ENCODE data around the gene ZNF445. TPM values are rescaled to one million over a fixed set of nuclear protein-coding genes. Genes with fewer than 3 reads are reported as not detected.

ZNF445 gene
- total RNA-seq, 2 donors from 2014 or later, result 4.9 to 7.8 TPM

DNA sequence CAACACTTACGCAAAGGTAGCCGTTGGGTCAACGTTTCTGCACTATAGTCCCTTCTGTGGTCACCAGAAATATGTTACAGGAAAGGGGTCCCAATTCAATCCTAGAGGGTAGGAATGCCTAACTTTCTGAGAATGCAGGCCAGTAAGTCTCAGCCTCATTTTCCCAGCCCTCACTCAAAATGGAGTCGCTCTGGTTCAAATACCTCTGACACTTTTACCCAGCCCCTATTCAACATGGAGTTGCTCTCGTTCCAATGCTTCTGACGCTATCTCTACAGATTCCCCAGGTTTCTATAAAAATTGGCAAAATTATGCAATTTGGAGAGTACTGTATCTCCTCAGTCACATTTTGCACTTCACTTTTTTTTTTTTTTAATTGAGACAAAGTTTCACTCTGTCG is 39.7 kb downstream of the ZNF445 start:
- intact Hi-C loops (cut with DNase I), result no loop called here
- no peak for TF ChIP-seq POLR2A (IDR thresholded peaks at IDR 0.05)
- TF ChIP-seq, protein P1, sequence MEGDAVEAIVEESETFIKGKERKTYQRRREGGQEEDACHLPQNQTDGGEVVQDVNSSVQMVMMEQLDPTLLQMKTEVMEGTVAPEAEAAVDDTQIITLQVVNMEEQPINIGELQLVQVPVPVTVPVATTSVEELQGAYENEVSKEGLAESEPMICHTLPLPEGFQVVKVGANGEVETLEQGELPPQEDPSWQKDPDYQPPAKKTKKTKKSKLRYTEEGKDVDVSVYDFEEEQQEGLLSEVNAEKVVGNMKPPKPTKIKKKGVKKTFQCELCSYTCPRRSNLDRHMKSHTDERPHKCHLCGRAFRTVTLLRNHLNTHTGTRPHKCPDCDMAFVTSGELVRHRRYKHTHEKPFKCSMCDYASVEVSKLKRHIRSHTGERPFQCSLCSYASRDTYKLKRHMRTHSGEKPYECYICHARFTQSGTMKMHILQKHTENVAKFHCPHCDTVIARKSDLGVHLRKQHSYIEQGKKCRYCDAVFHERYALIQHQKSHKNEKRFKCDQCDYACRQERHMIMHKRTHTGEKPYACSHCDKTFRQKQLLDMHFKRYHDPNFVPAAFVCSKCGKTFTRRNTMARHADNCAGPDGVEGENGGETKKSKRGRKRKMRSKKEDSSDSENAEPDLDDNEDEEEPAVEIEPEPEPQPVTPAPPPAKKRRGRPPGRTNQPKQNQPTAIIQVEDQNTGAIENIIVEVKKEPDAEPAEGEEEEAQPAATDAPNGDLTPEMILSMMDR (IDR thresholded peaks at IDR 0.05), result no peak
- H3K9me3 ChIP-seq, result no peaks in the 10 kb centered on the region
- H3K27ac ChIP-seq, result no peak overlapping the region
- DNase-seq (no peak), ATAC-seq (no peak)
- H3K36me3 ChIP-seq (replicated peaks in 1 of 2; ENCODE audit: insufficient read depth in 1 of 2, low read depth in 2 of 2), result no peaks in the 10 kb centered on the region
- 92 to 94% methylated on average over 7 of the region's 7 CpGs for WGBS, 2 donors
- no peak overlapping the region for H3K4me3 ChIP-seq
- no peaks in the 10 kb centered on the region for H3K27me3 ChIP-seq
- H3K4me1 ChIP-seq, result peaks cover 18% of the 10 kb centered on the region

DNA sequence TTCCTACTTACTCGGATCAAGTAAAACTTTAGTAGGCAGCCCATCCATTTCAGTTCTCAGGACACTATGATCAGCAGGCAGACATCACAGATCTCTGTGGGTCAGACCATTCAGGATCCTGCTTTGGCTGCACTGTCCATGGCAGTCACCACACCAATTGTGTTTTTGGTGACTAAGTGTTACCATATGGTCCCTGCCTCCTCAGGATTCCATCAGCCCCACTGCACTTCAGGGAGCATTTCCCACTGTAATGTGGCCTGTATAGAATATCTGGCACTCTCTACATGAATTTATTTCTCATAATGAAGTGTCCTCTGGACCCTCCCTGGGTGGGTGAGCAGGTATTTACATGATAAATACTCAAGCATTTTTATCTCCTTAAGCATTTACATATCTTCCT is 41.3 kb downstream of the ZNF445 start:
- 87 to 91% methylated on average over 1 of the region's 1 CpG for WGBS, 2 donors
- Histone ChIP-seq H3K27ac (no peak overlapping the region), H3K4me1 (peaks cover 18% of the 10 kb centered on the region), H3K36me3 (replicated peaks in 1 of 2; ENCODE audit: insufficient read depth in 1 of 2, low read depth in 2 of 2) (no peaks in the 10 kb centered on the region), H3K9me3 (no peaks in the 10 kb centered on the region), H3K4me3 (no peak overlapping the region), H3K27me3 (no peaks in the 10 kb centered on the region)
- ATAC-seq (no peak), DNase-seq (no peak)
- intact Hi-C loops (cut with DNase I), result no loop called here
- no peak for TF ChIP-seq POLR2A (IDR thresholded peaks at IDR 0.05)
- TF ChIP-seq, protein P1 (IDR thresholded peaks at IDR 0.05), result no peak

DNA sequence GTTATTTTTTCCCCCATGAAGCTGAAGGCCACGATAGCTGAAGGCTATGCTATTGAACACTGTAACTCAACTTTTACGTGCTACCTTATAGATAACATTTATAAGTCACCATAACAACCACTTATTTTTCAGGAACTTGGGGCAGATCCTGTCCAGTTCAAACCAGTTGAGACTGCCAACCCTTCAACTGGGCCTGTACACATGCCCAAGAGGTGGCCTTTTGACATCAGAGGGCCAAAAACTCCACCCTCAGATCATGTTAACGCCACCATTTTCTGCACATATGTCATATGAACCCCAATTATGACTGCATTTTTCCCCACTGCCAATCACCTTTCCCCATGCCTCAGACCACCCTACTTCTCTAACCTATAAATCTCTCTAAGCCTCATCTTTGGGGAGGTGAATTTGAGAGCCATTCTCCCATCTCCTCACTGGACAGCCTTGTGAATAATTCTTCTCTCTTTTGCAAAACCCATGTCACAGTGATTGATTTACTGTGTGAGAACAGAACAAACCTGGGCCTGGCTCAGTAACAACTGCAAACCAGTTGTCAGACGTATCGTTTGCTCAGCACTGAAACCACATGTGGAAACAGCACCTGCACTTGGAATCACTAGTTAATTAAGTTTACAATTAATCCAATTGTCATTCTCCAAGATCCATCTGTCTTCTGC is 42.5 kb downstream of the ZNF445 start:
- H3K27me3 ChIP-seq, result no peaks in the 10 kb centered on the region
- DNase-seq, result no peak
- no peak overlapping the region for H3K27ac ChIP-seq
- H3K9me3 ChIP-seq, result no peaks in the 10 kb centered on the region
- H3K36me3 ChIP-seq (replicated peaks in 1 of 2; ENCODE audit: insufficient read depth in 1 of 2, low read depth in 2 of 2), result no peaks in the 10 kb centered on the region
- ATAC-seq, result no peak
- peaks cover 8% of the 10 kb centered on the region for H3K4me1 ChIP-seq
- 55 to 62% methylated on average over 5 of the region's 5 CpGs for WGBS, 2 donors
- intact Hi-C loops (cut with DNase I), result no loop called here
- no peak overlapping the region for H3K4me3 ChIP-seq
- TF ChIP-seq POLR2A (IDR thresholded peaks at IDR 0.05), result no peak
- TF ChIP-seq, protein P1 (IDR thresholded peaks at IDR 0.05), result no peak

DNA sequence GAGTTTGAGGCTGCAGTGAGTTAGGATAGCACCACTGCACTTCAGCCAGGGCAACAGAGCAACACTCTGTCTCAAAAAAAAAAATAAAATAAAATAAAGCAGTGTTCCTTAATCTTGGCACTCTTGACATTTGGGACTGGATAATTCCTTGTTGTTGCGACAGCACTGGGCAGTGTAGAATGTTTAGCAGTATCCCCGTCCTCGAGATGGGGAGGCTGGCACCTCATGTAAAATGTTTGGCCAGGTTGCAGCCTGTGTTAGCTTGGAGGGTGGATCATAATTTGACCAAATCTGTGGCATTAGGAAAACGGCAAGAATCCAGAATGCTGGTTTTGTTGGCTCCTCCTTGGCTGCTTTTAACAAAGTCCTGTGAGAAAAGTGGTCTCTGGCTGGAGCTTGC is 47.0 kb downstream of the ZNF445 start:
- no peaks in the 10 kb centered on the region for H3K4me1 ChIP-seq
- no peaks in the 10 kb centered on the region for H3K36me3 ChIP-seq (replicated peaks in 1 of 2; ENCODE audit: insufficient read depth in 1 of 2, low read depth in 2 of 2)
- H3K27me3 ChIP-seq, result no peaks in the 10 kb centered on the region
- no peak for TF ChIP-seq POLR2A (IDR thresholded peaks at IDR 0.05)
- TF ChIP-seq, protein P1 (IDR thresholded peaks at IDR 0.05), result no peak
- no peak overlapping the region for H3K4me3 ChIP-seq
- H3K27ac ChIP-seq, result no peak overlapping the region
- no peak for ATAC-seq
- intact Hi-C loops (cut with DNase I), result no loop called here
- no peak for DNase-seq
- no peaks in the 10 kb centered on the region for H3K9me3 ChIP-seq
- 60 to 62% methylated on average over 4 of the region's 4 CpGs for WGBS, 2 donors

DNA sequence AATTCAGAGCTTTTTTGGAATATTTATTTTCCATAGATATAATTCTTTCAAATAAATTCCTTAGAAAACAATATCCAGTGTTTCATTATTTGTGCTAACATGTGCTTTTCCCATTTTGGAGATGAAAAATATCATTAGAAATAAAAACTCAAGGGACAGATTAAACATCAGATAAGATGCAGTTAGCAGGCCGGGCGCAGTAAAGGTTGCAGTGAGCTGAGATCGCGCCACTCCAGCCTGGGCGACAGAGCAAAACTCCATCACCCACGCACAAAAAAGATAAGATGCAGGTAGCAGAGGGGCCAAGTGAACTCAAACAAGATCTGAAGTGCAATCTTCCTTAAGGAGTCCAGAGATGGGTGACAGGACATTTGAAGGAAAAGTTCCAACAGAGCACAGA is 48.0 kb downstream of the ZNF445 start:
- H3K4me3 ChIP-seq, result no peak overlapping the region
- no peaks in the 10 kb centered on the region for H3K36me3 ChIP-seq (replicated peaks in 1 of 2; ENCODE audit: insufficient read depth in 1 of 2, low read depth in 2 of 2)
- H3K9me3 ChIP-seq, result no peaks in the 10 kb centered on the region
- H3K27me3 ChIP-seq, result no peaks in the 10 kb centered on the region
- TF ChIP-seq, protein P1 (IDR thresholded peaks at IDR 0.05), result no peak
- no peak for TF ChIP-seq POLR2A (IDR thresholded peaks at IDR 0.05)
- H3K4me1 ChIP-seq, result no peaks in the 10 kb centered on the region
- whole genome bisulfite sequencing, 2 donors, result 85 to 86% methylated on average over 6 of the region's 6 CpGs
- H3K27ac ChIP-seq, result no peak overlapping the region
- DNase-seq (no peak), ATAC-seq (no peak)
- intact Hi-C loops (cut with DNase I), result no loop called here

Data from body of pancreas (tissue), 4 donors.